22Rv1 (cell line): ENCODE results near the gene SSBP2.

ENCODE experiments used
- H3K27ac ChIP-seq: fragments of 450-650 bp; 2 replicates; pipeline ENCODE4 v1.5.1; 2017
- ZFX ChIP-seq: fragments of 450-650 bp; IDR thresholded peaks from 2 replicates; pipeline ENCODE4 v1.6.1; 2017; ENCODE audit warnings: antibody characterized with exemption, borderline replicate concordance
- TF ChIP-seq, protein P1 (sequence below): fragments of 450-650 bp; IDR thresholded peaks from 2 replicates; pipeline ENCODE4 v1.5.1; 2017; ENCODE audit warnings: mild to moderate bottlenecking

SSBP2 gene

GRCh38 chr5:81767097-81767496 is 16.2 kb upstream of the SSBP2 start:
- no peak overlapping the region for H3K27ac ChIP-seq
- TF ChIP-seq, protein P1, sequence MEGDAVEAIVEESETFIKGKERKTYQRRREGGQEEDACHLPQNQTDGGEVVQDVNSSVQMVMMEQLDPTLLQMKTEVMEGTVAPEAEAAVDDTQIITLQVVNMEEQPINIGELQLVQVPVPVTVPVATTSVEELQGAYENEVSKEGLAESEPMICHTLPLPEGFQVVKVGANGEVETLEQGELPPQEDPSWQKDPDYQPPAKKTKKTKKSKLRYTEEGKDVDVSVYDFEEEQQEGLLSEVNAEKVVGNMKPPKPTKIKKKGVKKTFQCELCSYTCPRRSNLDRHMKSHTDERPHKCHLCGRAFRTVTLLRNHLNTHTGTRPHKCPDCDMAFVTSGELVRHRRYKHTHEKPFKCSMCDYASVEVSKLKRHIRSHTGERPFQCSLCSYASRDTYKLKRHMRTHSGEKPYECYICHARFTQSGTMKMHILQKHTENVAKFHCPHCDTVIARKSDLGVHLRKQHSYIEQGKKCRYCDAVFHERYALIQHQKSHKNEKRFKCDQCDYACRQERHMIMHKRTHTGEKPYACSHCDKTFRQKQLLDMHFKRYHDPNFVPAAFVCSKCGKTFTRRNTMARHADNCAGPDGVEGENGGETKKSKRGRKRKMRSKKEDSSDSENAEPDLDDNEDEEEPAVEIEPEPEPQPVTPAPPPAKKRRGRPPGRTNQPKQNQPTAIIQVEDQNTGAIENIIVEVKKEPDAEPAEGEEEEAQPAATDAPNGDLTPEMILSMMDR: no peak
- TF ChIP-seq ZFX: no peak

GRCh38 chr5:81766611-81767010 is 15.7 kb upstream of the SSBP2 start:
- no peak for TF ChIP-seq ZFX
- TF ChIP-seq, protein P1: no peak
- H3K27ac ChIP-seq: no peak overlapping the region

- H3K27ac ChIP-seq: no peak overlapping the region
- TF ChIP-seq, protein P1: no peak
- no peak for TF ChIP-seq ZFX
Observed at GRCh38 chr5:81763294-81763928, 12.5 kb upstream of the SSBP2 start.

GRCh38 chr5:81762853-81763252 is 12.0 kb upstream of the SSBP2 start:
- no peak for TF ChIP-seq ZFX
- TF ChIP-seq, protein P1: no peak

DNA sequence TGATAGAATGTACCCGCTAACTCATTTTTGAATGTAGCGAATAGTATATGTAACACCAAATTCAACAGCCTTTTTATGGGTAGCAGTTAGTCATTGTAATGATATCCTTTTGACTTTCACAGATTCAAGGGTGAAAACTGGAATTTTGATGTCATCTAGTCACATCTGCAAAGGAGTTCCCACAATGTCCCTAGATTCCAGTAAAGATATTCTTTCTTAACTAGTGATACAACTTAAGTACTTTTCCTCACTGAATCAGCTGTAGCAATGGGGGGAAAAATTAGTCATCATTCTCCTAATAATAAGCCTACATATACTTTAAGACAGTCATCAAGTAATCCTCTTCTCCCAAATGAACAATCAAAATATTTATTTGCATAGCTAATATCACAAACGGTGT is 11.5 kb upstream of the SSBP2 start:
- TF ChIP-seq, protein P1: no peak
- TF ChIP-seq ZFX: no peak
- H3K27ac ChIP-seq: no peak overlapping the region

More at GRCh38 chr5:81762853-81763252, 12.0 kb upstream of the SSBP2 start:
- H3K27ac ChIP-seq: no peak overlapping the region

DNA sequence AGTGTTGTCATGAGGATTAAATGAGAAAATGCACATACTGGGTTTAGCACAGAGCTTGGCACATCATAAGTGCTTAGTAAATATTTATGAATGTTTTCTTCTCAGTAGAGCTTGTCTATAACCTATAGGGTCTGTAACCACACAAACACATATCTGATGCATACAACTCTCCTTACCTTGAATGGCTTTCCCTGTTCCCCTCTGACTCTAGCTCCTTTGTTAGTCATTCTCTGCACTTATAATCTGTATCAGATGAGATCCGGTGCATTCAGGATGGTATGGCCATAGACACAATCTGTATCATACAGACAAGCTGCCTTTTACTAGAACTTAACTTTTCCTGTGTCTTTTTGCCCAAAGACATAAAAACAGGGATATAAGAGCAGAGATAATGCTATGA is 11.1 kb upstream of the SSBP2 start:
- no peak overlapping the region for H3K27ac ChIP-seq
- TF ChIP-seq, protein P1: no peak
- TF ChIP-seq ZFX: no peak

GRCh38 chr5:81761270-81761669 is 10.4 kb upstream of the SSBP2 start:
- no peak overlapping the region for H3K27ac ChIP-seq
- no peak for TF ChIP-seq ZFX
- TF ChIP-seq, protein P1: no peak
